IPS-20b (cell line): Measurements from ENCODE around the gene IGSF8.

ENCODE experiments used
- H3K27ac ChIP-seq: one replicate; pipeline ENCODE4 v1.5.1; 2013; ENCODE audit warnings: low read length
- H3K27me3 ChIP-seq: 2 replicates; pipeline ENCODE4 v1.6.1; 2013; ENCODE audit warnings: mild to moderate bottlenecking, low read length, inconsistent platforms; ENCODE audit not compliant: insufficient read depth
- H3K36me3 ChIP-seq: 2 replicates; pipeline ENCODE4 v1.6.1; 2013; ENCODE audit warnings: low read depth, mild to moderate bottlenecking, inconsistent platforms, low read length, moderate library complexity; ENCODE audit not compliant: insufficient read depth
- H3K4me1 ChIP-seq: 2 replicates; pipeline ENCODE4 v1.6.1; 2013; ENCODE audit warnings: mild to moderate bottlenecking, control low read depth, inconsistent platforms, low read length, moderate library complexity; ENCODE audit not compliant: insufficient read depth
- H3K4me3 ChIP-seq: 2 replicates; pipeline ENCODE4 v1.5.1; 2013; ENCODE audit warnings: mild to moderate bottlenecking, low read length, inconsistent platforms
- H3K9ac ChIP-seq: 2 replicates; pipeline ENCODE4 v1.6.1; 2013; ENCODE audit warnings: low read depth, mild to moderate bottlenecking, inconsistent platforms, low read length, moderate library complexity
- H3K9me3 ChIP-seq: 2 replicates; pipeline ENCODE4 v1.6.1; 2013; ENCODE audit warnings: mild to moderate bottlenecking, low read depth, low read length, inconsistent platforms; ENCODE audit not compliant: insufficient read depth

Gene IGSF8

GRCh38 chr1:160101037-160101716 is 2.8 kb upstream of the IGSF8 start:
- H3K27ac ChIP-seq: no peak overlapping the region
- H3K4me3 ChIP-seq: no peak overlapping the region
- peak overlapping the region; percentile 58; the same call in 1 of the 2 replicates for H3K9ac ChIP-seq
- no peaks in the 10 kb centered on the region for H3K36me3 ChIP-seq
- H3K27me3 ChIP-seq: peaks cover 7% of the 10 kb centered on the region; the same call in 1 of the 2 replicates
- peaks cover 30% of the 10 kb centered on the region for H3K4me1 ChIP-seq
- H3K9me3 ChIP-seq: no peaks in the 10 kb centered on the region

DNA sequence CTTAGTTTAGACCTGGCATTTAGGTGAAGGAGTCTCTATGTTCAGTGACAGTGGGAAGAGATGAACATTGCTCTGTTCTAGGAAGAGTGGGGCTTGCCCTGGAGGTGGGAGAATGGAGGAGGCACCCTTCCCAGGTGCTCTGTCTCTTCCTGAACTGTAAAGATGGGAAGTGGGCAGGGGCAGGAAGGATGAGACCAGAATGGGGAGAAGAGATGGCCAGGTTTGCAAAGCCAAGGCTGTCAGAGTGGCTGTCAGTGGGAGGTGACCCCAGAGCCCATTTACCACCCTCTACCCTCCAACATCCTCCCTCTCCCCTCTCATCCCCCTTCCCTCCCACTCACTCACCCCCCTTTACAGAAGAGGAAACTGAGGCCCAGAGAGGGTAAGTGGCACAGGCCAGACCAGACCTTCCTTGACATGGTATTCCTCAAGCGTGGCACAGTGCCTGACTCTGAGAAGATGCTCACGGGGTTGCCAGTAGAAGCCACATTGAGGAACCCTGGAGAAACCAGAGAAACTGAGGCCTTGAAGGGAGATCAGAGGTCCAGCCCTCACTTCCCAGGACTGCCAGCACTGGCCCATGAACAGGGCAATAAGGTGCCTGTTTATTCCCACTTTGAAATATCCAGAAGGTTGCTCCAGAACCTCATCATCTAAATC is 1.4 kb upstream of the IGSF8 start:
- Histone ChIP-seq H3K9ac (no peak overlapping the region), H3K4me1 (peaks cover 41% of the 10 kb centered on the region), H3K4me3 (no peak overlapping the region), H3K27me3 (peaks cover 7% of the 10 kb centered on the region; the same call in 1 of the 2 replicates), H3K36me3 (peaks cover 6% of the 10 kb centered on the region; the same call in 1 of the 2 replicates), H3K9me3 (no peaks in the 10 kb centered on the region), H3K27ac (no peak overlapping the region)

DNA sequence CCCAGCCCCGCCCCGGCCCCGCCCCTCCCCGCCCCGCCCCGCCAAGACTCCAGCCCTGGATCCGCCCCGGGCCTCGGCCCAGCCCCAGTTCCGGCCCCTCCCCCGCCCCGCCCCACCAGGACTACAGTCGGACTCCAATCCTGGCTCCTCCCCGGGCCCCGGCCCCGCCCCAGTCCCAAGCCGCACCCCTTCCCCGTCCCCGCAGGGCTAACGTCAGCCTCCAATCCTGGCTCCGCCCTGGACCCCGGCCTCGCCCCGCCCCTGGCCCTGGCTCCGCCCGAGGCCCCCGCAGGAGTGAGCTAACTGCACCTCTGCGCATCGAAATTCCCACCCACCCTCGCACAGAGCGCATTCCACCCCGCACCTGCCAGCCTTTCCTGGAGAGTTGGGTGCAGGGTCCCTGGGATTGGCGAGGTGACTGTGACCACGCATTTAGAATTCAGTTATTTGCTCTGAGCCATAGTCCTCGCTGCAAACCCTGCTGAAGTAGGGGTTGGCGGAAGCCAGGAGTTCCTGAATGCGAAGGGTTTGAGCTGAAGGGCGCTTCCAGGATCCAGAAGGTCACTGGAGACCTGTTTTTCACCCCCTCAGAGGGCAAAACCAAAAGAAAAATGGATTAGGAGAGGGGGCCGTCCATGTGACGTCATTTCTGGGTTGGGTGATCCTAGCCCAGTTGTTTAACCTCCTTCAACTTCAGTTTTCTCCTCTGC is 588 bp upstream of the IGSF8 start:
- H3K36me3 ChIP-seq: peaks cover 15% of the 10 kb centered on the region
- peak overlapping the region; percentile 72 for H3K4me3 ChIP-seq
- no peaks in the 10 kb centered on the region for H3K9me3 ChIP-seq
- peaks cover 7% of the 10 kb centered on the region; the same call in 1 of the 2 replicates for H3K27me3 ChIP-seq
- H3K9ac ChIP-seq: peak overlapping the region; percentile 70; the same call in 1 of the 2 replicates
- peaks cover 38% of the 10 kb centered on the region for H3K4me1 ChIP-seq
- H3K27ac ChIP-seq: no peak overlapping the region

DNA sequence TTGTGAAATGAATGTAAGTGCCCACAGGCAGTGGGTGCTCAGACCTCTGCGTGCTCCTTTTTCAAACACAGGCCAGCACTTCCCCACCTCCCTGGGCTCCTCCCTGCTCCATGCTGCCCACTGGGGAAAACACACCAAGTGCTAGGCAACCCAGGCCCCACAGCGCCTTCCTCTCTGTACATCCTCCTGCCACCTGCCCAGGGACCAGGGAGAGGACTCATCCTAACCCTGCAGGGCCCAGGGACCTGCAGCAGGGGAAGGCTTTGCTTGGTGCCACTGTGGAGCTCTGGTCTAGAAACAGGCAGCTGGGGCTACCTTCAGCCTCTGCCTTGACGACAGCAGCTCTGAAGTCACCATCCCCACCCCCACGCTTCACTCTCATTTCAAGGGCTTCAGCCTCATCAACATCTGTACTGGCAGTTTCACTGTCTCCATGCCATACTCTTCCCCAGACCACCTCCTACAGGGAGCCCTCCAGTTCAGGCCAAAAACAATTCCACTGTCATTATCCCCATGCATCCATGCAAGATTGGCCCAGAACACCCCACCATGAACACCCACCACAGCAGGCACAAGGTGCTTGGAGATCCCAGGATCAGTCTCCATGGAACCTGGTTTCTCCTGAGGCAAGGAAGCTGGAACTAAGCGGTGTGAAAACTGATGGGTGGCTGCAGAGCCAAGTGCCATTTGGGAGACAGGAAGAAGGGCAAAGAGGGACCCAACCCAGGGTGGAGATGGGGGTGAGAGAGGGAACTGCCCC is 1.1 kb downstream of the IGSF8 start:
- Histone ChIP-seq H3K4me1 (peaks cover 32% of the 10 kb centered on the region), H3K9me3 (no peaks in the 10 kb centered on the region), H3K4me3 (peak overlapping the region; percentile 85), H3K9ac (peak overlapping the region; percentile 79; the same call in 1 of the 2 replicates), H3K27ac (peak overlapping the region; percentile 10), H3K36me3 (peaks cover 32% of the 10 kb centered on the region), H3K27me3 (peaks cover 7% of the 10 kb centered on the region; the same call in 1 of the 2 replicates)

DNA sequence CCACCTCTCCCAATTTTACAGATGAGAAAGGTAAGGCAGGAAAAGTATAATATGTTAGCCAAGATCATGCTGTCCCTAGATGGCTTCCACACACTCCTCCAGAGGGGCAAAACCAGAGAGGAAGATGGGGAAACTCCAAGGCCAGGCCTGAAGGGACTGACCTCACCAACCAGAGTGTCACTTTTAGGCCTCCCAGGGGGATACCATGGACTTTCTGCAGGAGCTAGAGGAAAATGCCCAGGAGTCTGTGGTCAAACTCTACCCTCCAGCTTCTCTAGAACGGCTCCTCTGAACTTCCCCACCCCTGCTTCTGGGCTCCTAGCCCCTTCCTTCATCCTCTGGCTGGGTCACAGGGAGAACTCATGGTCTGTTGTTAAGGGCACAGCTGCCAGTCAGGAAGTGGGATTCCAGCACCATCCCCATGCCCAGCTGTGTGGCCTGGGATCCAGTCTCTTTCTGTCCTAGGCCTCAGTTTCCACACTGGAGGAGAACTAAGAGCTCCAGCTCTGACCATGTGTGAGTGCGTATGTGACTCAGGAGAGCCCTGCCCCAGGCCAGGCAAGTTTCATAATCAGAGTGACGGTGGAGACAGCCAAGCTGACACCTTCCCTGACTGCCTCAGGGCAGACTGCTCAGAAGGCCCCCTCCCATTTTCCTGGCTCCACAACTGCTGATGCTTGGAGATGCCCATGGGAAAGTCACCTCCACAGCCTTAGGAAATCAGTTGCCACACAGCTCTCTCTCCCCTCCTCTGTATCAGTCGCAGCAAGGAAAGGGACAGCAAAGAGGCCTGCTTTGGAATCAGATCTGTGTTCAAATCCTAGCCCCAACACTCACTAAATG is 1.9 kb downstream of the IGSF8 start:
- H3K27me3 ChIP-seq: peaks cover 7% of the 10 kb centered on the region; the same call in 1 of the 2 replicates
- H3K4me3 ChIP-seq: peak overlapping the region; percentile 85; the same call in 1 of the 2 replicates
- H3K27ac ChIP-seq: peak overlapping the region; percentile 10
- peak overlapping the region; percentile 79; the same call in 1 of the 2 replicates for H3K9ac ChIP-seq
- peaks cover 40% of the 10 kb centered on the region for H3K36me3 ChIP-seq
- no peaks in the 10 kb centered on the region for H3K9me3 ChIP-seq
- peaks cover 32% of the 10 kb centered on the region for H3K4me1 ChIP-seq

- Histone ChIP-seq H3K27me3 (peaks cover 7% of the 10 kb centered on the region; the same call in 1 of the 2 replicates), H3K4me1 (peaks cover 29% of the 10 kb centered on the region), H3K36me3 (peaks cover 49% of the 10 kb centered on the region), H3K9ac (peak overlapping the region; percentile 71), H3K9me3 (no peaks in the 10 kb centered on the region), H3K27ac (peak overlapping the region; percentile 98), H3K4me3 (peak overlapping the region; percentile 85; the same call in 1 of the 2 replicates)
These were observed 2.9 kb downstream of the IGSF8 start for GRCh38 chr1:160095382-160096105.

DNA sequence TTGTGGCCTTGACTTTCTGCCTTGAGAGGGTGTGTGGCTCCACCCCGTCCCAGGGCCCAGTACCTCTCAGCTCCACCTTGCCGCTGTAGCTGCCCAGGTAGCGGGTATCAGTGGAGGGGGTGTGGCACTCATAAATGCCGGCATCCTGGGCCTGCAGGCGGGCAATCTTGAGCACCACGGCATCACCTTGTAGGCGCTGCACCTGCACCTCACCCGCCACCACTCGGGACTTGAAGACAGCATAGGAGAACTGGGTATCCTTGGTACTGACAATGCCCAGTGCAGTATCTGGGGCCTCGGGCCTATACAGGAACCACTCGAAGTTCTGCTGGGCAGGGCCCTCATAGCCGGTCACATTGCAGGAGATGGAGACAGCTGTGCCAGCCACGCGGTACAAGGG is 3.6 kb downstream of the IGSF8 start:
- Histone ChIP-seq H3K4me3 (no peak overlapping the region), H3K27me3 (peaks cover 7% of the 10 kb centered on the region; the same call in 1 of the 2 replicates), H3K9me3 (no peaks in the 10 kb centered on the region), H3K36me3 (peaks cover 52% of the 10 kb centered on the region), H3K4me1 (peaks cover 29% of the 10 kb centered on the region), H3K9ac (no peak overlapping the region), H3K27ac (peak overlapping the region; percentile 98)

- H3K36me3 ChIP-seq: peaks cover 52% of the 10 kb centered on the region
- H3K4me1 ChIP-seq: peaks cover 27% of the 10 kb centered on the region
- no peak overlapping the region for H3K27ac ChIP-seq
- H3K4me3 ChIP-seq: no peak overlapping the region
- H3K27me3 ChIP-seq: peaks cover 1% of the 10 kb centered on the region; the same call in 1 of the 2 replicates
- no peak overlapping the region for H3K9ac ChIP-seq
- H3K9me3 ChIP-seq: no peaks in the 10 kb centered on the region
These were observed 4.2 kb downstream of the IGSF8 start for GRCh38 chr1:160094291-160094625.

DNA sequence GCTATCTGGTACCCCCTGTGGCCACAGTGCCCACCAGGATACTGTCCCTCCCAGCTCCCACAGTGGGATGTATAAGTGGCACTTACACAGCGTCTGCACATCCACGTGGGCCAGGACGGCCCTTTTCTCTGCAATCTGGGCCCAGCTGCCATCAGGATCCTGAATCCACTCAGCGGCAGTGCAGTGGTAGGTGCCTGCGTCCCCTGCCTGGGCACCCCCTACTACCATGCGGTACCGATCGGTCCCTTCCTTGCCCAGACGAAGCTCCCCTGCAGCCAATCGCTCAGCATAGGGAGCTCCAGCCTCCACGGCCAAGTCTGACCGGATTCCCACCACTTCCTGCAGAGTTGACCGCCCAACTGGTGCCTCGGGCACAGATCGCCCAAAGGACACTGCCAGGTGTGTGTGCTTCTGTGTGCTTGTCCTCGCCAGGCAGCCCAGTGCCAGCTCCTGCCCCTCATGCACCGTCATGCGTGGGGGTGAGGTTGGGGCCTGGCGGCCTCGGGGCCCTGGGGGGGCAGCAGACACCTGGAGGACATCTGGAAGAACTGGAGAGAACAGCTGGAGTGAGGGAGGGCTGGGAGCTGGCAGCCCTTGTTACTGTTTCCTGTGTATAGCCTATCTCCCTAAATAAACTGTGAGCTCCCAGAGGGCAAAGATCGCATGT is 4.7 kb downstream of the IGSF8 start:
- Histone ChIP-seq H3K36me3 (peaks cover 57% of the 10 kb centered on the region), H3K27ac (no peak overlapping the region), H3K4me1 (peaks cover 25% of the 10 kb centered on the region)

GRCh38 chr1:160093069-160093395 is 5.4 kb downstream of the IGSF8 start:
- Histone ChIP-seq H3K9me3 (no peaks in the 10 kb centered on the region), H3K36me3 (peaks cover 59% of the 10 kb centered on the region), H3K4me1 (peaks cover 25% of the 10 kb centered on the region), H3K27ac (no peak overlapping the region), H3K4me3 (no peak overlapping the region), H3K27me3 (no peaks in the 10 kb centered on the region), H3K9ac (no peak overlapping the region)

More for the DNA sequence above, 4.7 kb downstream of the IGSF8 start:
- no peaks in the 10 kb centered on the region for H3K9me3 ChIP-seq
- H3K4me3 ChIP-seq: no peak overlapping the region
- H3K27me3 ChIP-seq: no peaks in the 10 kb centered on the region
- H3K9ac ChIP-seq: no peak overlapping the region
